Right lobe of liver (tissue), 6 donors: ENCODE results near the gene COL1A1. TPM values are rescaled to one million over a fixed set of nuclear protein-coding genes. Genes with fewer than 3 reads are reported as not detected.
A peak's percentile ranks its signal among the peaks of the same experiment; 100 is the strongest.

Experiments used
- ATAC-seq, 4 donors: fragments of 200-7000 bp; cut with Tn5 transposase; one replicate each; pipeline ENCODE4 v1.9.1; 2020; ENCODE audit warnings: mild to moderate bottlenecking in 4 of 4, moderate library complexity in 4 of 4
- DNase-seq, 3 donors: peaks; one replicate each; pipeline ENCODE4 v3.0.0-alpha.2; 2020
- H3K27ac ChIP-seq, 3 donors: fragments of 200-600 bp; one replicate each; pipeline ENCODE4 v1.8.0; 2022
- H3K27me3 ChIP-seq, 2 donors: fragments of 200-600 bp; one replicate each; pipeline ENCODE4 v1.8.0; 2022
- H3K36me3 ChIP-seq, 4 donors: fragments of 200-600 bp; sonication (generic) in 1 of 4; one replicate each; pipeline versions ENCODE4 v1.5.1 to v1.8.0; 2017 to 2022; ENCODE audit warnings: control low read depth in 1 of 4
- H3K4me1 ChIP-seq, 4 donors: fragments of 200-600 bp; sonication (generic) in 1 of 4; one replicate each; pipeline versions ENCODE4 v1.5.1 to v1.8.0; 2017 to 2022; ENCODE audit warnings: control low read depth in 1 of 4
- H3K4me3 ChIP-seq, 3 donors: fragments of 200-600 bp; one replicate each; pipeline ENCODE4 v1.8.0; 2022
- H3K9me3 ChIP-seq, 4 donors: fragments of 200-600 bp; sonication (generic) in 1 of 4; one replicate each; pipeline versions ENCODE4 v1.5.1 to v1.8.0; 2017 to 2022; ENCODE audit warnings: control low read depth in 1 of 4
- CTCF ChIP-seq, 4 donors: fragments of 200-600 bp in 3 of 4; fragments of 450-650 bp in 1 of 4; IDR thresholded peaks; one replicate each; pipeline versions ENCODE4 v1.5.1 to v1.8.0; 2016 to 2022; ENCODE audit warnings: antibody characterized with exemption in 4 of 4, mild to moderate bottlenecking in 2 of 4
- POLR2A ChIP-seq: fragments of 450-650 bp; IDR thresholded peaks from one replicate; pipeline ENCODE4 v1.6.1; 2017; ENCODE audit warnings: antibody characterized with exemption, mild to moderate bottlenecking
- WGBS: methylation state at CpG from one replicate; pipeline ENCODE4 v1.1.6; 2018; ENCODE audit warnings: low coverage, low lambda C conversion rate; ENCODE audit not compliant: insufficient coverage; ENCODE audit errors: missing lambda C conversion rate; 5-methylcytosine and 5-hydroxymethylcytosine counted together
- intact Hi-C, 2 donors: fragments of 100-400 bp; cut with DNase I; formaldehyde crosslinking; loops; one replicate each; pipeline versions ENCODE4 v1.11.2 to v1.14.1; 2022
- total RNA-seq, 6 experiments: library from RNA; depleted of rRNA in 2 of 6; stranded (reverse); fragments of >200 nt in 2 of 6; fragmentation: NEBNext Ultra II Directional in 3 of 6; extraction: Animal tissue kit (Norgen Biotek cat#: 25700) in 3 of 6; gene quantifications; one replicate each; pipeline versions ENCODE4 v1.1.0 to v1.2.4, GENCODE V29; 2016 to 2023
- donor health status: DM: no; HTN: yes; CAD: no.
- donor health status: DM: no; HTN: no; CAD: no.
- donor health status: DM: no; HTN: no; CAD: no.
- donor health status: DM: no; HTN: yes; CAD: no.
- donor health status: DM: no; HTN: yes; CAD: no.

Gene COL1A1
- total RNA-seq, 6 experiments from 2014 or later = 9.3 to 109 (median 34.7) TPM

GRCh38 chr17:50174444-50174843 lies 27.0 kb downstream of the COL1A1 start:
- Histone ChIP-seq H3K27ac (no peak overlapping the region), H3K9me3 (no peaks in the 10 kb centered on the region), H3K4me3 (no peak overlapping the region), H3K36me3 (no peaks in the 10 kb centered on the region), H3K4me1 (peaks cover 0 to 11% (median 0%) of the 10 kb centered on the region in 4 donors), H3K27me3 (no peaks in the 10 kb centered on the region)
- no peak for TF ChIP-seq CTCF (IDR thresholded peaks at IDR 0.05)
- TF ChIP-seq POLR2A = no peak
- WGBS = 56% methylated on average over 3 of the region's 6 CpGs
- DNase-seq = peak in 1 of 3 donors; percentile 5
- no peak for ATAC-seq
- intact Hi-C loops = no loop called here

- peak overlapping the region in 1 of 3 donors; percentile 37 for H3K27ac ChIP-seq
Observed at GRCh38 chr17:50173335-50173941, 28.0 kb downstream of the COL1A1 start.

GRCh38 chr17:50172936-50173334 lies 28.5 kb downstream of the COL1A1 start:
- H3K36me3 ChIP-seq = no peaks in the 10 kb centered on the region
- peak overlapping the region in 1 of 3 donors; percentile 37 for H3K27ac ChIP-seq
- no peaks in the 10 kb centered on the region for H3K27me3 ChIP-seq
- DNase-seq = no peak
- H3K4me1 ChIP-seq = peaks cover 0 to 7% (median 0%) of the 10 kb centered on the region in 4 donors
- no peak overlapping the region for H3K4me3 ChIP-seq
- 40% methylated on average over 6 of the region's 6 CpGs for WGBS
- intact Hi-C loops = no loop called here
- no peaks in the 10 kb centered on the region for H3K9me3 ChIP-seq
- no peak for ATAC-seq
- no peak for TF ChIP-seq POLR2A
- no peak for TF ChIP-seq CTCF (IDR thresholded peaks at IDR 0.05)

More at GRCh38 chr17:50173335-50173941, 28.0 kb downstream of the COL1A1 start:
- TF ChIP-seq POLR2A (no peak), CTCF (IDR thresholded peaks at IDR 0.05) (no peak)
- WGBS = 65% methylated on average over 4 of the region's 10 CpGs
- Histone ChIP-seq H3K36me3 (no peaks in the 10 kb centered on the region), H3K27me3 (no peaks in the 10 kb centered on the region), H3K4me1 (peaks cover 0 to 11% (median 0%) of the 10 kb centered on the region in 4 donors), H3K4me3 (no peak overlapping the region), H3K9me3 (no peaks in the 10 kb centered on the region)
- intact Hi-C loops = no loop called here
- no peak for DNase-seq
- ATAC-seq = no peak

- ATAC-seq = no peak
- Histone ChIP-seq H3K4me3 (no peak overlapping the region), H3K27me3 (no peaks in the 10 kb centered on the region), H3K27ac (no peak overlapping the region), H3K4me1 (peaks cover 0 to 6% (median 0%) of the 10 kb centered on the region in 4 donors), H3K36me3 (no peaks in the 10 kb centered on the region), H3K9me3 (no peaks in the 10 kb centered on the region)
- TF ChIP-seq POLR2A = no peak
- TF ChIP-seq CTCF (IDR thresholded peaks at IDR 0.05) = no peak
- intact Hi-C loops = no loop called here
- no peak for DNase-seq
- 82% methylated on average over 3 of the region's 11 CpGs for WGBS
Observed at GRCh38 chr17:50172130-50172529, 29.3 kb downstream of the COL1A1 start.
